ENCODE data around the gene WDR90.

DNA sequence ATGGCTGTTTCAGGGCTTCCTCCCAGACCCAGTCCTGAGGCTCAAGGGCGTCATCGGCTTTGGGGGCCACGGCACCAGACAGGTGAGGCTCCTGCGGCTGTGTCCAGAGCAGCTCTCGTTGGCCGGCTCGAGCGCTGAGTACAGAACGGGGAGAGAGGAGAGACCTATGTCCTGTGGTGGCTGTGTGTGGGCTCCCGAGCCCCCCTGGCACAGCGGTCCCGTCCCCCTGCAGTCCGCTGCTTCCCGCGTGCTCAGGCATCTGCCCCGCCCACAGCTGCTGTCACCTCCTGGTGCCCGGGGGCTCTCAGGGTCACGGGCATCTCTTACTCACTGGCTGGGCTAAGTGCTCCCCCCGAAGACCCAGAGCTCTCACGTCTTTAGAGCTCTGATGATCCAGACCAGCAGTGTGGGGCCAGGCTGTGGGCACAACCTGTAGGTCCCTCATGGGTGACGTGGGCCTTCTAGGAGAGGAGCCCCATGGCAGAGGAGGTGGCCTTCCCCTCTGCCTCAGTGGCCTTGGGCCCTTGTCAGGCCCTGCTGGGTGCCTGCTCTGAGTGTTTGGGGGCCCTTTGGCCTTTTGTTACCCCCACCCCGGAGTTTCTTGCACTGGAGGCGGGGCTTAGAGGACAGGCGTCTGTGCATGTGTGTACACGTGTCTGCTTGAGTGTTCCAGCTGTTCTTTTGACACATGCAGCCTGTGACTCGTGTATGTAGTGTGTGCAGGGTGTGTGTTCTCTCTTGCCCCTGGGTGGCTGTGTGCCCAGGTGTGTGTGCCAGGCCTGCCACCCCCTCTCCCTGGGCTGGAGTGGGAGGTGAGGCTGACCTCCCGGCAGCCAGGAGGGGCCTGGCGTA is 3.5 kb downstream of the WDR90 start:
- TF ChIP-seq POLR2AphosphoS5 (IDR thresholded peaks at IDR 0.05; ENCODE audit: insufficient read depth in 1 of 2, low read depth in 1 of 2) (no peak), CTCF (IDR thresholded peaks at IDR 0.05) (no peak), POLR2A (IDR thresholded peaks at IDR 0.05) (no peak)
